Femur (tissue), 1 donor: ENCODE measurements around the gene POMT2.
"Not testable (repeated sequence)": the region's sequence is repeated elsewhere in the genome, so short reads cannot be mapped to it uniquely, and the experiment has no call there.

Experiments
- DNase-seq: peaks from one replicate; pipeline ENCODE4 v3.0.0-alpha.2; 2017

POMT2 gene

GRCh38 chr14:77290705-77291104, 30.0 kb downstream of the POMT2 start:
- DNase-seq, result no peak

DNA sequence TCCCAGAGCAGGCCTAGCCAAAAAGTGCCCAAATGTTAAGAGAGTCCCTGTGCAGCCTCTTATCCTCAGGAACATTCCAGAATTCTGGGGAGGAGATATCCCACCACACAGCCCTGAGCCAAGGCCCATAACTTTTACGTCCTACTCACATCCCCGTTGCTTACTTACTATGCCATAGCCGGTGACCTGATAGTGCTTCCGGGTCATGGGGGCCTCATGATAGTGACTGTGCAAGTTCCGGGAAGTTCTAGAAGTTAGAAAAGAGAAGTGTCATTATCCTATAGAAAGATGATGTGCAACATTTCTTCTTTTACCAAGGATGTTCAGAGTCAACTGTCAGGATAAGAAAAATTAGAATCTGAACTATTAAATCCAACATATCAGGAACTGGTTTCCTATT, 34.1 kb downstream of the POMT2 start:
- DNase-seq, result no peak

DNA sequence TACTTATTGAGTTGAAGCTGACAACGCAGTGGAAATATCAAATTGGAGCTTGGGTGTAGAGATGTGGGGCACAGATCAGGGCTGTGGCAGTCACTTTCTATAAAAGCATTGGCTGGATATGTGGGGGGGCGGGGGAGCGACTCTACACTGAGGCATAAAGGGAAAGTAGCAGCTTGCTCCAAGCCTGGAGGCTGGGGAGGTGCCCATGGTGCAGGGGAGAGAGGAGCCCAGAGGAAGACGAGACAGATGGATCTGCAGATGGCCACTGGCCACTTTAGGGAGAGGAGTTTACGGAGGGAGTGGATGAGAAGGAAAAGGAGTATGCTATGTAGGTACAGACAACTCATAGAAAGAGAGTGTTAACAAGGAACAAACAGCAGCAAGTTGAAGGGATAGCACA, 36.2 kb downstream of the POMT2 start:
- no peak for DNase-seq

GRCh38 chr14:77284066-77284465, 36.6 kb downstream of the POMT2 start:
- no peak for DNase-seq

DNA sequence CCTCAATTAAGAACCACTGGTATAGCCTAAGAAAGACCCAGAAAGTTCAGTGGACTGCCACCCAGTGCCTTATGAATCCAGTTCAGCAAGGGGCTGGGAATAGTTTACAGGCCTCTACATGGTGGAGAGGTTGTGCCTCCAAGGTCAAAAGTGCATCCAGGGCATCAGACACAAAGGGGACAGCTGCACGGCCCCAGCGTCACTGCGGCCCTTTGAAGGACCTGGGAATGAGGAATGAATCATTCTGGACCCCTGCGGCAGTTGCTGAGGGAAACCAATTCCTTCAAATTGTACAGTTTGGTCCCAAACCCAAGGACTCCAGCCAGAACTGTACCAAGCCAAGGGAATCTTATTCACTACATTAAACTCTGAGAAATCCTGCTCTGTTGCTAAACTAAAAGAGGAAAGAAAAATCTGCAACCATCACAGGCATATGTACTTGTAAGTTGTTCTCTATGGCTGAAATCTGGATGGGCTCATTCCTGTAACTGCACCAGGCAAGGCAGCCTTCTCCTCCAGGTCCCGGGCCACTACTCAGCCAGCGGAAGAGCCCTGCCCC, 38.8 kb downstream of the POMT2 start:
- DNase-seq, result no peak

GRCh38 chr14:77280921-77281320, 39.8 kb downstream of the POMT2 start:
- not testable (repeated sequence) for DNase-seq

GRCh38 chr14:77279719-77280118, 41.0 kb downstream of the POMT2 start:
- no peak for DNase-seq

GRCh38 chr14:77278461-77279230, 42.0 kb downstream of the POMT2 start:
- no peak for DNase-seq

- no peak for DNase-seq
These were observed 43.7 kb downstream of the POMT2 start for GRCh38 chr14:77276959-77277358.

DNA sequence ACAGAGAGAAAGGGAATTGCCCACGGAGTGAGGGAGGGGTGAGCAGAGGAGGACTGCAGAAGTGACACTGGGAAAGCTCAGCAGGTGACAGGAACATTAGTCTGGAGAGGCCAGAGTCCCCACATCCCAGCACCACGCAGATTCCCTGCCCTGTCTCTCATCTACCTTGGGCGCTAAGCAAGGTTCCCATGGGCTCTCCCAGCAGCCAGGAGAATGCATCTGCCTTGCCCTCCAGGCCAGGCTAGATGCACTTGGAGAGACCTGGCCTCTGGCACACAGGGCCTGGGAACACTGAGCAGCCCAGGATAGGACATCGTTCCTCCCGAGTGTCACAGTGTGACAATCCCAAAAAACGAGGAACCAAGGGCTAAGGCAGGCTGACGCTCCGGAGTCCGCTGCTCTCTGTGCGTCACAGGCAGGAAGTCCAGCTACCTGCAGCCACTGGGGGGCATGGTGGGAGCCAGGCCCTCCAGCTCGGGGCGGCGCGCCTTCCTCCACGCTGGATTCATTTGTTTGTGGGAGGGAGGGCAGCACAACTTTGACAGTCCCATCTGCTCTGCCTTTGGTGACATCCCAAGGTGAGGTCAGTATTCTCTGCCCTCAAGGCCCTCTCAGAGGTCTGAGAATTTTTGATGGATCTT, 44.3 kb downstream of the POMT2 start:
- DNase-seq, result no peak

DNA sequence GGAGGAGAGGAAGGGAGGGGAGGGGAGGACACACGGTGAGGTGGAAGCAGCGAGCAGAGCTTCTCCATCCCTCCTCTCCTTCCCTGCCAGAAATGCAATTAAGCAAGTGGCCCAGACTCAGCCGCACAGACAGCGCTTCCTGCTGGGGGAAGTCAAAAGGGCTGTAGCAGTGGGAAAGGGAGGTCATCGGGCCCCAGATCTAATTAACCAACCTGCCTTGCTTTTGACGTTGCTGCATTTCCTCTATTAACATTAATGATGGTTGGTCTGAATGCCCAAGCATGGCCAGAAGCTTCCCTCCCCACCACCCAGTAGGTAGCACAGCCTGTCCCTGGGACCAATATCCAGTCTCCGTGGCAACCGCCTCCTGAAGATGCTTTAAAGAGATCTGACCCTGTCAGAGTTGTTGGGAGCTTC, 45.1 kb downstream of the POMT2 start:
- no peak for DNase-seq

- DNase-seq, result no peak
These were observed 45.6 kb downstream of the POMT2 start for GRCh38 chr14:77275041-77275580.

DNA sequence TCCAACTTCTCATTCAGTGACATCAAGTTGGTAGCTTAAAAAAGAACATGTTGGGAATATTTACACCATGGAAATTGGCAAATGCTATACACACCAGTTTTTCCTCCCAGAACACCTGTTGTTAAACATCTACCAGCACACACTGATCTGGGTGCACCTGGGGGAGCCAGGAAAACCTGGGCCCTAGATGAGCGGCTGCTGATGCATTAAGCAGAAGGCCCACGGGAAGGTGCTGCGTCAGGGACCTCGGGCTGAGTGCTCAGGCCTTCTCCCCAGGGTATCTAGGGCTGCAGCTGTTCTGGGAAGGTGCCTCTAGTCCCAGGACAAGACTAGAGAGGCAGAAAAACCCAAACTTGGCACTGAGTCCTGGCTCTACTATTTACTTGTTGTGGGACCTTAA, 46.9 kb downstream of the POMT2 start:
- DNase-seq, result no peak

GRCh38 chr14:77272261-77272660, 48.4 kb downstream of the POMT2 start:
- no peak for DNase-seq

DNA sequence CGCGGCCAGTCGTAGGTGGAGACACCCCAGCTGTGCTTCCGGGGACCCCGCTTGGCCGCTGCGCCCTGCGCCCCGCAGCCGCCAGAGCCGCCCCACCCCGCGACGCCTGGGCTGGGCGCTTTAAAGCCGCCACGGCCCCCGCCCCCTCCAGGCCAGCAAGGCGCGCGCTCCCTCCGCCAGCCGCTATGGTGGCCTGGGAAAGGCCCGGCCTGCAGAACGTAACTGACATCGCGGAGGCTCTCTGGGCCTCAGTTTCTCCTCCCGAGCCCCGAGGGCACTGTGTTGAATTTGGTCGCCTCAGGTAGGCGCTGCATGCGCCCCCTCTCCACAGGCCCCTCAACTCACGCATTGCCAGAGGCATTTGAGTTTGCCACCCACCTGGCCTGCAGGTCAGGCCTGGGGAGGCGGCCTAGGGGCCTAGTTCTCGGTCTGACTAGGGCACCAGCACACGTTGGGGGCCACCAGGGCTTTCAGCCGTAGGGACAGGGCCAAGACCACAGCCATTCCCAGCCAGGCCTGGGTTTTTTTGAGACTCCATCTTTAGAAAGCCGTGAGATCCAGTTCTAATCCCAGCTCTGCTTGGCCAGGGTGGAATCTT, 49.5 kb downstream of the POMT2 start, which contains the start of gene NGB:
Gene NGB, minus strand, starts transcription at position 94 of the 598 bp plus-strand sequence. CDS start 269 bp downstream, outside the sequence.
- DNase-seq, result no peak

DNA sequence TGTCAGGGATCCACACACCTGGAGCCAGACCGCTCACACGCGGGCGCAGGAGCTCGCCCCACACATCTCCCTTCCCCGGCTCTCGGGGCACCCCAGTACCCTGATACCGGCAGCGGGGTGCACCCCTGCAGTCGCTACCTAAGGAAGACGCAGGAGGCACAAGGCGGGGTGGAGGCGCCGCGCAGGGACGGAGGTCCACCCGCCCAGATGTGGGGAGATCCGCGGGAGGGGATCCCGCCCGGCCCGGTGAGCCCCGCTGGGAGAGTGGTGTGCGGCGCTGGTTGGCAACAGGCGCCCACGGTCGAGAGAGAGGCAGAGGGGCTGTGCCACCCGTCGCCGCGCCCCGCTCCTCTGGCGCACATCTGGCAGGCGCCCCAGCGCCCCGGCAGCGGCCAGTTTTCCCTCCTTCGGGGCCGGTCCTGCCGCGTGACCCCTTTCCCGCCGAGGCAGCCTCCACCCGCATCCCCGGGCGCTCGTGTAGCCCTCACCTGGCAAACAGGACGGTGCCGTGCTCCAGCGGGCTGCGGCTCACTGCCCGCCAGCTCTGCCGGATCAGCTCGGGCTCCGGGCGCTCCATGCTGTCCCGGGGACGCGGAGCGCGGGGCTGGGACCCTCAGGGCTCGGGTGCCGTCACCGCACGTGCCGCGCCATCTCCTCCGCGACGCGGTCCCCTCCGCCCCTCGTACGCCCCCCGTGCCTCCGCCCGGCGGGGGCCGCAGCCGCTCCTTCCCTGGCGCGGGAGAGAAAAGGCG, 50.1 kb downstream of the POMT2 start:
- DNase-seq, result no peak

- no peak for DNase-seq
These were observed 51.6 kb downstream of the POMT2 start for GRCh38 chr14:77268989-77269600.

DNA sequence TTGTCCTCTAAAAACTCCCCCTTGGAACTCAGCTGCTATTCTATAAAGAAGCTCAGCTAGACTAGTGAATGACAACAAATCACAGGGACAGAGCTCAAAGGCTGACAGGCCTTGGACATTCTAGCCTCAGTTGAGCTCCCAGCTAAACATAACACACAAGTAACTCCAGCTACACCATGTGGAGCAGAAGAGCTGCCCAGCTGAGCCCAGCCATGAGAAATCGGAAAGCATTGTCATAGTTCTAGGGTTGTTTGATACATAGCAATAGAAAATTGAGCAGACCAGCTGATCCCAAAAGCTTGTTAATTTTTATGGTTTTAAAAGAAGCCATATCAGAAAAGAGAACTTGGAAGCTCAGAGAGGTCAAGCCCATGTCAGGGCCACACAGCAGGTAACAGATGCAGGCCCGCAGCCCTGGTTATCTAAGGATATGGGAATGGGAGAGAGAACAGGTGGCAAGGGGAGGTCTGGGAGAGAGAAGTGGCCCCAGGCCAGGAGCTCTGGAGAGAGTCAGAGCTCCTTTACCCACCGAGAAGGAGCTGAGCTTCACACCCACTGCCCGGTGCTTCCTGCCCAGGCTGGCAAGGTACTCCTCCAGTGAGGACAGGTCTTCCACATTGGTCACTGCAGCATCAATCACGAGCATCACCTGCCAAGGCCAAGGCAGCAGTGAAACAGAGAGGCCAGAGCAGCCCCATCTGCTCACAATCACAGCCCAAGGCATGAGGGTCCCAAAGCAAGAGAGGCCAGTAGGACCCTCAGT, 52.6 kb downstream of the POMT2 start:
- no peak for DNase-seq

- DNase-seq, result no peak
These were observed 54.3 kb downstream of the POMT2 start for GRCh38 chr14:77266336-77266735.

GRCh38 chr14:77265561-77266335, 54.9 kb downstream of the POMT2 start:
- DNase-seq, result no peak

DNA sequence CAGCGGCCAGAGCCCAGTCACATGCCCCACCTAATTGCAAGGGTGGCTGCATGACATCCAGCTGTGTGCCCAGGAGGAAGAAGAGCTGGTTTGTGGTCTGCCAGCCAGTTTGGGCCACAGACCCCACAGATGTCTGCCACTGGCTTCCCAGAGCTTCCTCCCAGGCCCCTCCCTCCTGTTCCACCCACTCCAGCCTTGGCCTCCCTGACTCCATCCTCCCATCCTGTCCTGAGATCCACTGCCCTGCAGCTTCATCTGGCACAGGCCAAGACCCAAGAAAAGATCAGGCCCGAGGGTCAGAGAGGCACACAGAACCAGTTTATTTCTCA, 55.5 kb downstream of the POMT2 start:
- no peak for DNase-seq
